Fibroblast of lung (primary cell): Measurements from ENCODE around the gene BIRC5.
"Not testable (repeated sequence)": the region's sequence is repeated elsewhere in the genome, so short reads cannot be mapped to it uniquely, and the experiment has no call there.

Source experiments
- EZH2 ChIP-seq: IDR thresholded peaks from 2 replicates; pipeline ENCODE4 v1.5.1; 2012; ENCODE audit warnings: low read length, control low read depth, mild to moderate bottlenecking; ENCODE audit errors: missing control alignments
- TF ChIP-seq, protein P1 (sequence below), 2 donors: IDR thresholded peaks in 1 of 2; conservative IDR thresholded peaks in 1 of 2; 1 replicate in 1 of 2; 2 replicates in 1 of 2; pipeline ENCODE4 v1.5.1; 2011 to 2012; ENCODE audit warnings: low read length in 2 of 2, control low read depth in 1 of 2, inconsistent platforms in 1 of 2, low read depth in 1 of 2, mild to moderate bottlenecking in 1 of 2

GRCh38 chr17:78235022-78235421, 21.0 kb downstream of the BIRC5 start:
- TF ChIP-seq, protein P1, sequence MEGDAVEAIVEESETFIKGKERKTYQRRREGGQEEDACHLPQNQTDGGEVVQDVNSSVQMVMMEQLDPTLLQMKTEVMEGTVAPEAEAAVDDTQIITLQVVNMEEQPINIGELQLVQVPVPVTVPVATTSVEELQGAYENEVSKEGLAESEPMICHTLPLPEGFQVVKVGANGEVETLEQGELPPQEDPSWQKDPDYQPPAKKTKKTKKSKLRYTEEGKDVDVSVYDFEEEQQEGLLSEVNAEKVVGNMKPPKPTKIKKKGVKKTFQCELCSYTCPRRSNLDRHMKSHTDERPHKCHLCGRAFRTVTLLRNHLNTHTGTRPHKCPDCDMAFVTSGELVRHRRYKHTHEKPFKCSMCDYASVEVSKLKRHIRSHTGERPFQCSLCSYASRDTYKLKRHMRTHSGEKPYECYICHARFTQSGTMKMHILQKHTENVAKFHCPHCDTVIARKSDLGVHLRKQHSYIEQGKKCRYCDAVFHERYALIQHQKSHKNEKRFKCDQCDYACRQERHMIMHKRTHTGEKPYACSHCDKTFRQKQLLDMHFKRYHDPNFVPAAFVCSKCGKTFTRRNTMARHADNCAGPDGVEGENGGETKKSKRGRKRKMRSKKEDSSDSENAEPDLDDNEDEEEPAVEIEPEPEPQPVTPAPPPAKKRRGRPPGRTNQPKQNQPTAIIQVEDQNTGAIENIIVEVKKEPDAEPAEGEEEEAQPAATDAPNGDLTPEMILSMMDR (conservative IDR thresholded peaks at IDR 0.05 in 1 of 2, IDR thresholded peaks at IDR 0.05 in 1 of 2; ENCODE audit: low read depth in 1 of 2, low read length in 2 of 2), result not testable (repeated sequence)
- not testable (repeated sequence) for TF ChIP-seq EZH2
